Activated CD4-positive, CD25-positive, alpha-beta regulatory T cell treated with anti-CD3 and anti-CD28 coated beads, Interleukin-2, amount 50 U/mL, for 16 hours (primary cell): ENCODE results near the gene CALM3.
A peak's percentile ranks its signal among the peaks of the same experiment; 100 is the strongest.
"Not testable (repeated sequence)": the region's sequence is repeated elsewhere in the genome, so short reads cannot be mapped to it uniquely, and the experiment has no call there.

Source experiments
- DNase-seq: peaks from one replicate; pipeline ENCODE4 v3.0.0-alpha.2; 2020; ENCODE audit warnings: low read depth, low spot score

The CALM3 gene

DNA sequence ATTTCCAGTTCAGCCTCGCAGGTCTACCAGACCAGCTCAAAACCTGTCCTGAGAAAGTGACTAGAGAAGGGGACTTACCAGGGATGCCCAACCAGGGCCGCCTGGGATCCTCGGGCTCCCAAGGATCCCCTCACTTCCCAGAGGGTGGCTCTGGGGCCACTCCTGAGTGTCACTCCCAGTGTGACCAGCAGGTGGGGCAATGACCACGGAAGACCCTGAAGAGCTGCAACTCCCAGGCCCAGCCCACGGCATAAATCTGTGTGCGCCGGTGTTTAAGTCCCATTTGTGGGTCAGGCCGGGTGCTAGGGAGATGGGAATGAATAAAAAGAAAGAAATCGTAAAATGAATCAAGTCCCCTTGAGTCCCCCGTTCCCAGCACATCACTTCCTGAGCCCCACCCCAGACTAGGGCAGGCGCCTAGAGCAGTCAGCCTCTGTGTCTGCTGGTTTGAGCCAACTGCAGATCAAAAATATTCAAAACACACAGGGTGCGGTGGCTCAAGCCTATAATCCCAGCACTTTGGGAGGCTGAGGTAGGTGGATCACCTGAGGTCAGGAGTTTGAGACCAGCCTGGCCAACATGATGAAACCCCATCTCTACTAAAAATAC, 13.1 kb downstream of the CALM3 start:
- DNase-seq = peak; percentile 67

DNA sequence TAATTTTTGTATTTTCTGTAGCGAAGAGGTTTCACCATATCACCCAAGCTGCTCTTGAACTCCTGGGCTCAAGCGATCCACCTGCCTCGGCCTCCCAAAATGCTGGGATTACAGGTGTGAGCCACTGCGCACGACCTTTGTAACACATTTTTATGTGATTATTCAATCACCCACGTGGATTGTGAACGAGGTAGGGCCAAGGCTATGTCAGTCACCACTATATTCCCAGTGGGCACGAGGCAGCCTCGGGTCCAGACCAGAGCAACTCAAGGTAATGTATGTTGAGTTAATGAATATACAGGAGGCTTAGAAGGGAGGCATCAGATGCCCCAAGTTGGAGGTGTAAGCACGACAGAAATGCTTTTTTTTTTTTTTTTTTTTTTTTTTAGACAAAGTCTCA, 14.8 kb downstream of the CALM3 start:
- no peak for DNase-seq

- no peak for DNase-seq
Measured at GRCh38 chr19:46616631-46617322, 15.6 kb downstream of the CALM3 start.

- no peak for DNase-seq
Measured at GRCh38 chr19:46617601-46618000, 16.5 kb downstream of the CALM3 start.

DNA sequence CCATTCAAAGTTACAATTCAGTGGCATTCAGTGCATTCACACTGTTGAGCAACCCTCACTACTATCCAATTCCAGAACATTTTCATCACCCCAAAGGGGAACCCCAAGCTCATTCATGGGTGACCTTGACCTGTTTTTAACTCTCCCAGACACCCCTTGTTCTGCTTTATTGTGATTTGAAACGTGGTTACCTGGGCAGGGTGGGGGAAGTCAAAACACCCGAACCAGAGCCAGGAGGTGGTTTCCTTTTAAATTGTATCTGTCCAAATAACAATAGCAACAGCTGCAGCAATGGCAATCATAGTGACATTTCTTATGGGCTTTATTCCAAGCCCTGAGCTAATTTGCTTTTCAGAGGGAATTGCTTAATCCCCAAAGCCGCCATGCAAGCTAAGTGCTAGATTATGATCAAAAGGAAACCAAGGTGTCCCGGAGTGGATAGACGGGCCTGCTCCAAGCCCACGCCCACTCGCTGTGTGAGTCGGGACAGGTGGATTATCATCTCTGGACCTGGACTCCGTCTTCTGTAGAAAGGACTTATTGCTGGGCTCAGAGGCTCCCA, 17.6 kb downstream of the CALM3 start:
- DNase-seq = no peak

DNA sequence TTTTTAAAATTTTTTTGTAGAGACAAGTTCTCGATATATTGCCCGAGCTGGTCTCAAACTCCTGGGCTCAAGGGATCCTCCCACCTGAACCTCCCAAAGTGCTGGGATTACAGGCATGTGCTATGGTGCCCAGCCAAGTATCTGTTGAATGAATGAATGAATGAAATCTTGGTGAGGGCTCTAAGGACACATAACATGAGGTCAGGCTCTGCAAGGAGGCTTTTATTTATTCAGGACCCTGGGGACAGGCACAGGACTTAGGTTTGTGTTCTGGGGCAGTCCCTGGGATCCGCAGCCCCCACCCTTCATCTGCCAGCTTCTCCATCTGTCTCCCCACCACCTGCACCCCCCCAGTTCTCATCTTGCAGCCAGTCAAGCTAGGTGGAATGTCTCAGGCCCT, 19.1 kb downstream of the CALM3 start:
- DNase-seq = no peak

- DNase-seq = no peak
Measured at GRCh38 chr19:46620716-46621115, 19.6 kb downstream of the CALM3 start.

DNA sequence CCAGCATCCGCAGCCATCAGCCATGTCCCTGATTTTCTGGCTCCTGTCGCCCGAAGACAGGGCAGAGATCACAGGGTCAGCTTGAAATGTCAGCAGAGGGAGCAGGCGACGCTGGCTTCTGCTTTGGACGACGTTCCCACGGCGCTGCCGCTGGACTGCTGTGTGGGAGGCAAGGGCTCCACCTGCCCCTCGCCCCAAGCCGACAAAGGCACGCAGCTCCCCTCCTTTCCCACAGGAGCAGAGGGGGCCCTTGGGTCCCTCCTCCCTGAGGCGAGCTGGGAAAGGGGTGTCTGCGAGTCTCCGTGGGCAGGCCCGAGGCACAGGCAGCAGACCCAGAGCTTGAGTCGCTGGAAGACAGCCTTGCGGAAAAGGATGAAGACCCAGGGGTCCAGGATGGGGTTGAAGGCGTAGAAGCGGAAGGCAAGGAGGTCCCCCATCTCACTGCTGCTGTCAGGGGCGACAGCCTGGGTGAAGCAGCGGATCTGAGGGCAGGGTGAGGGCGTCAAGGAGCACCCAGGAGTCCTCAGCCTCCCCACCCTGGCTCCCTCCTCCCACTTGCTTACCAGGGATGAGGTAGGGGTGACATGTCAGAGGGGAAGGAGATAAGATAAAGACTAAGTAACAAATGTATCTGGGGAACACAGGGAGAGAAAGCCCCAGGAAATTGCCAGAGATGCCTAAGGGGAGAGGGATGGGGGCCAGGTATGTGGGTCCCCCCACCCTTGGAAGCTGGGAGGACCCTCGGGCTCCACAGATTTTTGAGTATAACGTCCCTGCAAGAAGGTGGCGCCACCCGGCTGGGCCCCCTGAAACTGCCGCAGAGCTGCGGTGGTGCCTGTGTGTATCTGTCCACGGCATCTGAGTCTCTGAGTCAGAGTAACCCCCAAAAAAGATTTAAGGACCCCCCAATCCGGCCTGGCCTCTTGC, 20.3 kb downstream of the CALM3 start:
- no peak for DNase-seq

GRCh38 chr19:46622118-46622446, 21.0 kb downstream of the CALM3 start:
- DNase-seq = no peak

- DNase-seq = no peak
Measured at GRCh38 chr19:46623915-46624502, 22.9 kb downstream of the CALM3 start.

- DNase-seq = no peak
Measured at GRCh38 chr19:46624958-46625661, 24.0 kb downstream of the CALM3 start, which contains the start of gene PTGIR. Gene PTGIR (minus strand): TSS chr19:46625089. CDS start chr19:46624225, 864 bp downstream.

GRCh38 chr19:46625731-46626130, 24.6 kb downstream of the CALM3 start:
- no peak for DNase-seq

DNA sequence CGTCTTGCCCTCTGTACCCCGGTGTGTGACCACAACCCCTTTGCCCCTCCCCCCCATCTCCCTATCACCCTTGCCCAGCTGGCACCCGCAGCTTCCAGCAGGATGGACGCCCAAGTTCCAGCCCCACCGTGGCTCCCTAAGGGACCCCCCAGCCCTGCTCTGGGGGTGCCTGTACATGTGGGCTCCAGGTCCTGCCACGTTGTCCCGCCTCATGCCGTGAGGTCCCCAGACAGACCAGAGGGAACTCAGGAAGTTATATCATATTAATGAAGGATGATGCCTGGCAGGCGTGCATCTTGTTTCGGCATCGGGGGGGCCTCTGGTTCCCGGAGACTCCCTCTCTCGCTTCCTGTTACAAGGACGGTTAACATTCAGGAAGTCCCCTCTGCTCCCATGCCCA, 25.3 kb downstream of the CALM3 start:
- no peak for DNase-seq

GRCh38 chr19:46628970-46629369, 27.8 kb downstream of the CALM3 start:
- DNase-seq = not testable (repeated sequence)

- DNase-seq = no peak
Measured at GRCh38 chr19:46629546-46630025, 28.5 kb downstream of the CALM3 start.

GRCh38 chr19:46630586-46631205, 29.6 kb downstream of the CALM3 start:
- DNase-seq = no peak

GRCh38 chr19:46631481-46631880, 30.4 kb downstream of the CALM3 start:
- no peak for DNase-seq

DNA sequence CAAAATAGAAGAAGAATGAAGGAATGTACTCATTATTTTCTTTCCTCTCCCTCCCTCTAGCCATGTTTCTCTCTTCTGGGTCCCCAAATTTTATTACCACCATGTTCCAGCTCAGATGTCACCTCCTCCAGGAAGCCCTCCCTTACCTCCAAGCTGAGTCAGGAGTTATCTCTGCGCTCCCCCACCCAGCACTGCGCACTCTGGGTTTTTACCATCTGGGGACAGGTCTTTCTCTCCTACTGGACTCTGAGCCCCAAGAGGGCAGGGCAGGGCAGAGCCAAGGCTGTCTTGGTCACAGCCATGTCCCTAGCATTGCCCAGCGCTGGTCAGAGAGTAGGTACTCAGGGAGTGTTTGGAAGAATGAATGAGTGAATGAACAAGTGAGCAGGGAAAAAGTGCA, 32.0 kb downstream of the CALM3 start:
- no peak for DNase-seq

GRCh38 chr19:46634045-46634655, 33.0 kb downstream of the CALM3 start:
- peak; percentile 86 for DNase-seq

DNA sequence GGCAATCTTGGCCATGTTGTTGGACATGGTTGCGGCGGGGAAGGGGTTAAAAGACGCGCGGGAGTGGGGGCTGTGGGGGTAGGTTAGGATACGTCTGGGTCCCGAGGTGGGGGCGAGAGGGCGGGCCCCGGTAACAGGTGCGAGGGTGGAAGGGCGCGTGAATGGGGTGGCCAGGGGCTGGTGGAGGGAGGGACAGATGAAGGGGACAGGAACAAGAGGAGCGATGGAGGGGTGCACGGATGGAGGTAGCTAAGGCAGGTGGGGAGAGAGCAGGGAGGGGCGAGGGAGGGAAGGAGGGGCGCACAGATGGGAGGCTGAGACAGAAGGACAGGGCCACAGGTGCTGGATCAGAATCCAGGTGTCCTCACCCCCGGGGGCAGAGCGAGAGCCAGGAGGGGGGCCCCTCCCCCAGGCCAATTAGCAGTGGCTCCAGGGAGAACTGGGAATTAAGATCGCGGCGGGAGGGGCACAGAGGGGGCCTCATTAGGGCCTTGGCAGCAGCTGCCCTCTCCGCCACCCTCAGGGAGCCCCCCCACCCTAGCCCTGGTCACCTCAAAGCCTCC, 33.6 kb downstream of the CALM3 start:
- no peak for DNase-seq
